Adrenal gland (tissue), 12 donors: ENCODE measurements around the gene ZNF619. TPM values are rescaled to one million over a fixed set of nuclear protein-coding genes. Genes with fewer than 3 reads are reported as not detected.

Experiments
- DNase-seq, 7 donors: peaks; one replicate each; pipeline ENCODE4 v3.0.0-alpha.2; 2019 to 2020
- H3K27ac ChIP-seq, 5 donors: fragments of 200-600 bp; sonication (generic) in 4 of 5; 1 replicate in 3 of 5; 2 replicates in 2 of 5; pipeline versions ENCODE4 v1.5.1 to v1.8.0; 2016 to 2020; ENCODE audit warnings: mild to moderate bottlenecking in 1 of 5
- H3K27me3 ChIP-seq: fragments of 200-600 bp; 2 replicates; pipeline ENCODE4 v1.8.0; 2021
- H3K36me3 ChIP-seq, 2 donors: fragments of 200-600 bp; replicated peaks in 1 of 2; 1 replicate in 1 of 2; 2 replicates in 1 of 2; pipeline versions ENCODE4 v1.5.1 to v1.8.0; 2018 to 2022
- H3K4me1 ChIP-seq, 2 donors: fragments of 200-600 bp; replicated peaks in 1 of 2; 1 replicate in 1 of 2; 2 replicates in 1 of 2; pipeline versions ENCODE4 v1.5.1 to v1.8.0; 2018 to 2021
- H3K4me3 ChIP-seq, 4 donors: fragments of 200-600 bp; sonication (generic) in 3 of 4; one replicate each; pipeline ENCODE4 v1.5.1; 2016 to 2018
- H3K9me3 ChIP-seq, 3 donors: fragments of 200-600 bp; sonication (generic) in 1 of 3; replicated peaks in 1 of 3; 1 replicate in 2 of 3; 2 replicates in 1 of 3; pipeline versions ENCODE4 v1.5.1 to v1.8.0; 2016 to 2021
- POLR2A ChIP-seq, 2 donors: fragments of 450-650 bp; IDR thresholded peaks; one replicate each; pipeline ENCODE4 v1.6.1; 2017; ENCODE audit warnings: antibody characterized with exemption in 2 of 2, mild to moderate bottlenecking in 2 of 2, moderate library complexity in 1 of 2
- WGBS, 4 donors: extraction: QIAGEN DNeasy Blood & Tissue Kit in 2 of 4; methylation state at CpG; one replicate each; pipeline versions ENCODE4 v1.1.5 to v1.1.7; 2013 to 2017; 5-methylcytosine and 5-hydroxymethylcytosine counted together
- intact Hi-C, 2 donors: fragments of 100-400 bp; cut with DNase I; formaldehyde crosslinking; loops; one replicate each; pipeline versions ENCODE4 v1.14.1 to v1.15.0; 2022 to 2023
- polyA plus RNA-seq, 3 donors: library from polyadenylated mRNA; stranded (reverse); fragments of 200-250 nt in 2 of 3; fragments of 350-450 nt in 1 of 3; fragmentation: Illumina TruSeq in 1 of 3; extraction: RNeasy Lipid Tissue Mini Kit (QIAGEN cat#74804) in 1 of 3; gene quantifications; one replicate each; pipeline ENCODE4 v1.2.3, GENCODE V29; 2013 to 2014
- total RNA-seq, 9 donors: library from RNA; depleted of rRNA in 4 of 9; stranded (reverse); fragments of >200 nt in 4 of 9; fragments of 120-200 nt in 1 of 9; fragmentation: NEBNext Ultra II Directional in 1 of 9; extraction: Animal tissue kit (Norgen Biotek cat#: 25700) in 1 of 9; gene quantifications; one replicate each; pipeline versions ENCODE4 v1.1.0 to v1.2.4, GENCODE V29; 2013 to 2023
- TF ChIP-seq, protein P1 (sequence below), 6 experiments: fragments of 450-650 bp in 4 of 6; fragments of 200-600 bp in 2 of 6; sonication (generic) in 1 of 6; IDR thresholded peaks; 1 replicate in 5 of 6; 2 replicates in 1 of 6; pipeline versions ENCODE4 v1.5.1 to v1.8.0; 2016 to 2021; ENCODE audit warnings: antibody characterized with exemption in 6 of 6, mild to moderate bottlenecking in 2 of 6, moderate library complexity in 1 of 6
- donor health status: healthy with polysubstance abuse.
- donor health status: Bipolar disorder and iron deficiency.
- donor health status: DM: yes; HTN: yes; CAD: no.
- donor health status: DM: no; HTN: no; CAD: no.
- donor health status: DM: no; HTN: no; CAD: no.
- donor health status: DM: yes; HTN: yes; CAD: no.

The ZNF619 gene
- total and polyA plus RNA-seq, 12 donors = 0.77 to 11.0 (median 5.7) TPM

DNA sequence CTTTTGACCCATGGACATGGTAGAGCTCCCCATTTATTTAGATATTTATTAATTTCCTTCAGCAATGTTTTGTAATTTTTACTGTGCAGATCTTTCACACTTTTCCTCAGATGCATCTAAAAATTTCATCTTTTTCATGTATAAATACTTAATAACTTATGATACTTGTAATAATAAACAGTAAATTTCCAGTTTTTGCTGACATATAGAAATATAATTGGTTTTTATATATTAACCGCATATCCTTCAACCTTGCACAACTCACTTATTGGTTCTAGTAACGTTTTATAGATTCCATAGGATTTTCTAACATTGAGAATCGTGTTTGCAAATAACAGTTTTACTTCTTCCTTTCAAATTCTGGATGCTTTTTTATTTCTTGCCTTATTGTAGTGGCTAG, 44.3 kb downstream of the ZNF619 start:
- TF ChIP-seq POLR2A (IDR thresholded peaks at IDR 0.05) = no peak
- TF ChIP-seq, protein P1, sequence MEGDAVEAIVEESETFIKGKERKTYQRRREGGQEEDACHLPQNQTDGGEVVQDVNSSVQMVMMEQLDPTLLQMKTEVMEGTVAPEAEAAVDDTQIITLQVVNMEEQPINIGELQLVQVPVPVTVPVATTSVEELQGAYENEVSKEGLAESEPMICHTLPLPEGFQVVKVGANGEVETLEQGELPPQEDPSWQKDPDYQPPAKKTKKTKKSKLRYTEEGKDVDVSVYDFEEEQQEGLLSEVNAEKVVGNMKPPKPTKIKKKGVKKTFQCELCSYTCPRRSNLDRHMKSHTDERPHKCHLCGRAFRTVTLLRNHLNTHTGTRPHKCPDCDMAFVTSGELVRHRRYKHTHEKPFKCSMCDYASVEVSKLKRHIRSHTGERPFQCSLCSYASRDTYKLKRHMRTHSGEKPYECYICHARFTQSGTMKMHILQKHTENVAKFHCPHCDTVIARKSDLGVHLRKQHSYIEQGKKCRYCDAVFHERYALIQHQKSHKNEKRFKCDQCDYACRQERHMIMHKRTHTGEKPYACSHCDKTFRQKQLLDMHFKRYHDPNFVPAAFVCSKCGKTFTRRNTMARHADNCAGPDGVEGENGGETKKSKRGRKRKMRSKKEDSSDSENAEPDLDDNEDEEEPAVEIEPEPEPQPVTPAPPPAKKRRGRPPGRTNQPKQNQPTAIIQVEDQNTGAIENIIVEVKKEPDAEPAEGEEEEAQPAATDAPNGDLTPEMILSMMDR (IDR thresholded peaks at IDR 0.05) = no peak
- 79 to 95% (median 92%) methylated on average over 3 of the region's 3 CpGs for WGBS, 4 donors
- H3K4me3 ChIP-seq = no peak overlapping the region
- H3K27me3 ChIP-seq = no peaks in the 10 kb centered on the region
- H3K9me3 ChIP-seq = no peaks in the 10 kb centered on the region
- H3K27ac ChIP-seq = no peak overlapping the region
- H3K36me3 ChIP-seq = no peaks in the 10 kb centered on the region
- intact Hi-C loops = no loop called here
- no peak for DNase-seq
- peaks cover 5 to 12% of the 10 kb centered on the region in 2 donors for H3K4me1 ChIP-seq

DNA sequence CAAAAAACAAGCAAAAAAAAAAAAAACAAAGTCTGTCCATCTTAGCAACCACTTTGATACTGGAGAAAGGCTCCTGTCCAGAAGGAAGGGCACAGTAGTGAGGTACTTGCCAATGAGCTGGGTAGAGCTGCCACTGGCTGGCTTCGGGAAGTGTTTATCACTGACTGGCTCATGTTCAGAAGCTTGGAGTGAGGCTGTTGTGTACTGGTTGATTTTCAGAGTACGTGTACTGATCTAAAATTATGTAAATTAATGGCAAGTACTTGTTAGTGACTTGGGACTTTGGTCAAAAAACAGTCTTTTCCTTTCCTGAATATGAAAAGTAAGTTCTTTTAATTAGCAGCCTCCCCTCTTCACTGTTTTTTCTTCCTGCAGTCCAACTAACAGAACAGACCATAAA, 46.9 kb downstream of the ZNF619 start:
- no peaks in the 10 kb centered on the region for H3K27me3 ChIP-seq
- no peaks in the 10 kb centered on the region for H3K9me3 ChIP-seq
- peaks cover 0 to 5% of the 10 kb centered on the region in 2 donors for H3K36me3 ChIP-seq
- TF ChIP-seq POLR2A (IDR thresholded peaks at IDR 0.05) = no peak
- TF ChIP-seq, protein P1 (IDR thresholded peaks at IDR 0.05) = no peak
- peak in 4 of 7 donors; percentile 32 to 61 (median 40) for DNase-seq
- intact Hi-C loops = no loop called here
- peak overlapping the region in 2 of 5 donors; percentile 79 to 91 for H3K27ac ChIP-seq
- peak overlapping the region in 1 of 4 donors; percentile 82 for H3K4me3 ChIP-seq
- H3K4me1 ChIP-seq = peaks cover 5 to 12% of the 10 kb centered on the region in 2 donors
- 34 to 74% (median 43%) methylated on average over 2 of the region's 2 CpGs for WGBS, 4 donors

DNA sequence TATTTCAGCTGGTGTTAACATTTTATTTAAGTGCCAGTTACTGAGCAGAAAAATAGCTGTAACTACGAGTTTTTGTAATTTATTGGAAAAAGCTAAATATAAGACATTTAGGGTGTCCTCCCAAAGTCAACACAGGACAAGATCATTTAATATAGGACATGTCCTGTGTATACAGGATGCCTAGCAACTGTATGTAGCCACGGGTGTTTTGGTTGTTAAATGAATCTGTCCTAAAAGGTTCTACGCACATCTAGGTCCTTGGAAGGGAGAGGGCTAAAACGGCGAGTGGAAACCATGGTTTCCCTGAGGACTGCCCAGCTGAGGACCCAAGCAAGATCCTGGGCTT, 47.3 kb downstream of the ZNF619 start:
- Histone ChIP-seq H3K27me3 (no peaks in the 10 kb centered on the region), H3K4me3 (peak overlapping the region; percentile 82 to 100 (median 90)), H3K4me1 (peaks cover 5 to 12% of the 10 kb centered on the region in 2 donors), H3K9me3 (no peaks in the 10 kb centered on the region), H3K27ac (peak overlapping the region in 4 of 5 donors; percentile 79 to 91 (median 84)), H3K36me3 (peaks cover 0 to 9% of the 10 kb centered on the region in 2 donors)
- no peak for DNase-seq
- intact Hi-C loops = no loop called here
- TF ChIP-seq POLR2A (IDR thresholded peaks at IDR 0.05) = no peak
- TF ChIP-seq, protein P1 (IDR thresholded peaks at IDR 0.05) = no peak
- 22 to 31% (median 25%) methylated on average over 5 of the region's 5 CpGs for WGBS, 4 donors

DNA sequence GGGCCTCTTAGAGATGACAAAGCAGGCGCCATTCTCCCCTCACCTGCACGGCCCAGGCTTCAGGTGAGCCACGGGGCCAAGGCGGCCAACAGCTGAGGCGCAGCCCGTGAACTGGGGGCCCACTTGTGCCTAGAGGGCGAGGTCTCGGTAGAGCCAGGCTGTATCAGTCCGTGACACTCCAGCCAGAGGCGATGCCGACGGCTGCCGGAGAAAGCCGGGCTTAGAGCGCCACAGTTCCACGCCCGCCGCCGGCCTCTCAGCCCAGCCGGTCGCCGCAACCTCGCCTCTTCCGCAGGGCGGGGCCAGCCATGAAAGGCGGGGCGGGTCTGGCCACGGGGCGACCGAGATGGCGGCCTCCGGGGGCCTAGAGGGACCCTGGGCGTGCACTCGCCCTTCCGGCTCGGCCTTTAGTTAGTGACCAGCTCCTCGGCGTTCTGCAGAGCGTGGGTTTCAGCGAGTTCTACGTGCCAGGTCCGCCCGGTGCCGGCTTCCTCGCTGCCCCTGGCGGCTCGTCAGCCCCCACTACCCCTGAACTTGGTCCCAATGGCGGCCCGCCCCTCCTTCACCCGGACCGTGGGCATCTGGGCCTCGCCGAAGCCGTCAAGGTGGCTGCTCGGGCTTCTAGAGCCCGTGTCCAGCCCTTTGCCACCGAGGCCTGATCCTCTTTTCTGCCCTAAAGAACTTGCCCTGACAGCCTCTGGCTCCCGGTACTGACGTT, 47.8 kb downstream of the ZNF619 start, which contains the start of gene ZNF621:
TSS of gene ZNF621 (plus strand) at position 393 of the 718 bp plus-strand sequence. CDS start 881 bp downstream, outside the sequence.
- intact Hi-C loops = no loop called here
- WGBS, 4 donors = 0 to 1% (median 1%) methylated on average over 13 to 59 of the region's 59 CpGs
- H3K36me3 ChIP-seq = peaks cover 0 to 14% of the 10 kb centered on the region in 2 donors
- TF ChIP-seq, protein P1 (IDR thresholded peaks at IDR 0.05) = no peak
- TF ChIP-seq POLR2A (IDR thresholded peaks at IDR 0.05) = peak; percentile 73 to 81
- H3K4me3 ChIP-seq = peak within 1 kb of the TSS; percentile 82 to 100 (median 90)
- peak; percentile 86 to 93 (median 89) for DNase-seq
- no peaks in the 10 kb centered on the region for H3K27me3 ChIP-seq
- H3K4me1 ChIP-seq = peaks cover 5 to 12% of the 10 kb centered on the region in 2 donors
- H3K27ac ChIP-seq = peak within 1 kb of the TSS; percentile 31 to 91 (median 83)
- no peaks in the 10 kb centered on the region for H3K9me3 ChIP-seq
